Esophagus muscularis mucosa (tissue), 4 donors: ENCODE results near the gene LRTM2. TPM values are rescaled to one million over a fixed set of nuclear protein-coding genes. Genes with fewer than 3 reads are reported as not detected.

Source experiments
- DNase-seq: peaks from one replicate; pipeline ENCODE4 v3.0.0-alpha.2; 2017; ENCODE audit errors: extremely low spot score
- H3K27ac ChIP-seq, 4 donors: fragments of 200-600 bp; sonication (generic); replicated peaks in 1 of 4; 1 replicate in 3 of 4; 2 replicates in 1 of 4; pipeline ENCODE4 v1.5.1; 2016 to 2019; ENCODE audit warnings: mild to moderate bottlenecking in 1 of 4
- H3K27me3 ChIP-seq, 4 donors: fragments of 200-600 bp; sonication (generic); one replicate each; pipeline versions ENCODE4 v1.5.1 to v1.6.0; 2016 to 2019
- H3K36me3 ChIP-seq, 4 donors: fragments of 200-600 bp; sonication (generic); one replicate each; pipeline ENCODE4 v1.5.1; 2016 to 2019
- H3K4me1 ChIP-seq, 4 donors: fragments of 200-600 bp; sonication (generic); one replicate each; pipeline ENCODE4 v1.5.1; 2016 to 2019
- H3K4me3 ChIP-seq, 4 donors: fragments of 200-600 bp; sonication (generic); 1 replicate in 2 of 4; 2 replicates in 2 of 4; pipeline ENCODE4 v1.5.1; 2016 to 2019; ENCODE audit warnings: mild to moderate bottlenecking in 4 of 4, moderate library complexity in 1 of 4
- H3K9me3 ChIP-seq, 4 donors: fragments of 200-600 bp; sonication (generic); 1 replicate in 3 of 4; 2 replicates in 1 of 4; pipeline ENCODE4 v1.5.1; 2016 to 2019
- EP300 ChIP-seq: sonication (generic); formaldehyde crosslinking; IDR thresholded peaks from one replicate; pipeline ENCODE4 v1.6.1; 2017; ENCODE audit warnings: antibody characterized with exemption
- POLR2A ChIP-seq: fragments of 450-650 bp; IDR thresholded peaks from one replicate; pipeline ENCODE4 v1.6.1; 2017; ENCODE audit warnings: antibody characterized with exemption, moderate library complexity, mild to moderate bottlenecking, low read depth
- POLR2AphosphoS5 ChIP-seq, 2 donors: sonication (generic); formaldehyde crosslinking; IDR thresholded peaks; one replicate each; pipeline ENCODE4 v1.6.1; 2017; ENCODE audit warnings: antibody characterized with exemption in 2 of 2
- WGBS: methylation state at CpG from one replicate; pipeline ENCODE4 v1.1.5; 2018; 5-methylcytosine and 5-hydroxymethylcytosine counted together
- intact Hi-C: fragments of 100-400 bp; cut with DNase I; formaldehyde crosslinking; loops from one replicate; pipeline ENCODE4 v1.15.1; 2023
- total RNA-seq, 4 donors: library from RNA; depleted of rRNA; stranded (reverse); fragments of >200 nt; gene quantifications; one replicate each; pipeline versions ENCODE4 v1.1.0 to v1.2.1, GENCODE V29; 2016
- TF ChIP-seq, protein P1 (sequence below), 3 experiments: fragments of 200-600 bp in 2 of 3; fragments of 450-650 bp in 1 of 3; sonication (generic) in 2 of 3; IDR thresholded peaks; one replicate each; pipeline ENCODE4 v1.5.1; 2017 to 2019; ENCODE audit warnings: antibody characterized with exemption in 3 of 3, mild to moderate bottlenecking in 2 of 3, moderate library complexity in 1 of 3

LRTM2 gene
- total RNA-seq, 4 donors from 2014 or later: 0.17 TPM; not detected in 3

DNA sequence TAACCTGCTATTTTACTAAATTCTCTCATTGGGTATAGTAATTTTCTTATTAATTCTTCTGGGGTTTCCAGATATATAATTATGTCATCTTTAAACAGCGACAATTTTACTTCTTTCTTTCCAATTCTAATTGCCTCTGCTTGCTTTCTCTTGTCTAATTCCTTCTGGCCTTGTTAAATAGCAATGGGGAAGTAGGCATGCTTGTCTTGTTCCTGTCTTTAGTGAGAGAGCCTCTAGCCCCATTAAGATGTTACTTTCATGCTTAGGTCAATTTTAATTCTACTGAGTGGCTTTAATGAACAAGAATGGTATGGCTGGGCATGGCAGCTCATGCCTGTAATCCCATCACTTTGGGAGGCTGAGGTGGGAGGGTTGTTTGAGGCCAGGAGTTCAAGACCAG, 31.7 kb downstream of the LRTM2 start:
- WGBS: 85% methylated on average over 1 of the region's 1 CpG
- peaks cover 0 to 19% (median 19%) of the 10 kb centered on the region in 4 donors for H3K9me3 ChIP-seq
- intact Hi-C loops: no loop called here
- H3K27me3 ChIP-seq: peaks cover 0 to under 1% (median 0%) of the 10 kb centered on the region in 4 donors
- H3K4me1 ChIP-seq: no peaks in the 10 kb centered on the region
- TF ChIP-seq, protein P1, sequence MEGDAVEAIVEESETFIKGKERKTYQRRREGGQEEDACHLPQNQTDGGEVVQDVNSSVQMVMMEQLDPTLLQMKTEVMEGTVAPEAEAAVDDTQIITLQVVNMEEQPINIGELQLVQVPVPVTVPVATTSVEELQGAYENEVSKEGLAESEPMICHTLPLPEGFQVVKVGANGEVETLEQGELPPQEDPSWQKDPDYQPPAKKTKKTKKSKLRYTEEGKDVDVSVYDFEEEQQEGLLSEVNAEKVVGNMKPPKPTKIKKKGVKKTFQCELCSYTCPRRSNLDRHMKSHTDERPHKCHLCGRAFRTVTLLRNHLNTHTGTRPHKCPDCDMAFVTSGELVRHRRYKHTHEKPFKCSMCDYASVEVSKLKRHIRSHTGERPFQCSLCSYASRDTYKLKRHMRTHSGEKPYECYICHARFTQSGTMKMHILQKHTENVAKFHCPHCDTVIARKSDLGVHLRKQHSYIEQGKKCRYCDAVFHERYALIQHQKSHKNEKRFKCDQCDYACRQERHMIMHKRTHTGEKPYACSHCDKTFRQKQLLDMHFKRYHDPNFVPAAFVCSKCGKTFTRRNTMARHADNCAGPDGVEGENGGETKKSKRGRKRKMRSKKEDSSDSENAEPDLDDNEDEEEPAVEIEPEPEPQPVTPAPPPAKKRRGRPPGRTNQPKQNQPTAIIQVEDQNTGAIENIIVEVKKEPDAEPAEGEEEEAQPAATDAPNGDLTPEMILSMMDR (IDR thresholded peaks at IDR 0.05): no peak
- no peak for TF ChIP-seq POLR2A
- no peak for TF ChIP-seq POLR2AphosphoS5 (IDR thresholded peaks at IDR 0.05)
- no peak for TF ChIP-seq EP300
- H3K27ac ChIP-seq: no peak overlapping the region
- no peak overlapping the region for H3K4me3 ChIP-seq
- no peaks in the 10 kb centered on the region for H3K36me3 ChIP-seq
- no peak for DNase-seq

DNA sequence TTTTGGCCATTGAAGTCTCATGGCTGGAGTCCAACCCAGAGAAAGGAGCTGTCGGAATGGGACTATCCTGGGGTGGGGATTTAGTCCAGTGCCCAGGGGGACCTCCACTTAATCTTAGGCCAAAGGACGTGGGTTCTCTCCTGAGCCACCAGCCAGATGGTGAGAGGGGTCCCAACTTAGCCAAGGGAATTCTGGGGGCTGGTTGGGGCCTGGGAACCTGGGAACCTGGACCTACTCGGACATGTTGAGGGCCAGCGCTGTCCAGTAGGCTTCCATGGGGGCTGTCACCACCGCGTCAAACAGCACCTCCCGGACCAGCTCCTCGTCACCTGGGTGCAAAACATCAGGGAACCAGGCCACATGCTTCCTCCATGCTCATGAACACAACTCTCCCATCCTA, 33.4 kb downstream of the LRTM2 start:
- no peaks in the 10 kb centered on the region for H3K36me3 ChIP-seq
- H3K27me3 ChIP-seq: peaks cover 0 to 6% (median 0%) of the 10 kb centered on the region in 4 donors
- no peak overlapping the region for H3K27ac ChIP-seq
- intact Hi-C loops: no loop called here
- WGBS: 100% methylated on average over 2 of the region's 8 CpGs
- TF ChIP-seq POLR2AphosphoS5 (IDR thresholded peaks at IDR 0.05): no peak
- TF ChIP-seq EP300: no peak
- TF ChIP-seq, protein P1 (IDR thresholded peaks at IDR 0.05): no peak
- TF ChIP-seq POLR2A: no peak
- H3K4me1 ChIP-seq: no peaks in the 10 kb centered on the region
- peaks cover 0 to 19% (median 19%) of the 10 kb centered on the region in 4 donors for H3K9me3 ChIP-seq
- no peak overlapping the region for H3K4me3 ChIP-seq
- DNase-seq: no peak

DNA sequence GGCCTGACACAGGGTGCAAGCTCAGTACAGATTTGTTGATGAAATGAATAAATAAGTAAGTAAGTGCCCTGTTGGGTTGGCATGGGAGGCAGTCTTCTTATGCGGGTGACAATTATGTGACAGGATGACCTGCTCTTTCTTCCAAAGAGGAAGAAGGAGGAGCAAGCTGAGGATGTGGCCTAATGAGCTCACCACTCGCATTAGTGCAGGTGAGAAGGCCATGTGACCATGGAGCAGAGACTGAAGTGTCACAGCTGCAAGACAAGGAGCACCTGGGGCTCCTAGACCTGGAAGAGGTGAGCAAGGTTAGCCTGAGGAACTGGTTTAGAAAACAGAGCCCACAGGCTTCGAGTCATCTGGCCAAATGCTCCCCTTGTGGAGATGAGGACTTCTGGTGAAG, 34.9 kb downstream of the LRTM2 start:
- Histone ChIP-seq H3K27me3 (peaks cover 0 to 6% (median 0%) of the 10 kb centered on the region in 4 donors), H3K9me3 (peaks cover 0 to 19% (median 19%) of the 10 kb centered on the region in 4 donors), H3K4me3 (no peak overlapping the region), H3K36me3 (no peaks in the 10 kb centered on the region), H3K27ac (no peak overlapping the region), H3K4me1 (no peaks in the 10 kb centered on the region)
- TF ChIP-seq, protein P1 (IDR thresholded peaks at IDR 0.05): no peak
- TF ChIP-seq POLR2A (no peak), POLR2AphosphoS5 (IDR thresholded peaks at IDR 0.05) (no peak), EP300 (no peak)
- WGBS: 52% methylated on average over 3 of the region's 3 CpGs
- intact Hi-C loops: no loop called here
- DNase-seq: no peak

DNA sequence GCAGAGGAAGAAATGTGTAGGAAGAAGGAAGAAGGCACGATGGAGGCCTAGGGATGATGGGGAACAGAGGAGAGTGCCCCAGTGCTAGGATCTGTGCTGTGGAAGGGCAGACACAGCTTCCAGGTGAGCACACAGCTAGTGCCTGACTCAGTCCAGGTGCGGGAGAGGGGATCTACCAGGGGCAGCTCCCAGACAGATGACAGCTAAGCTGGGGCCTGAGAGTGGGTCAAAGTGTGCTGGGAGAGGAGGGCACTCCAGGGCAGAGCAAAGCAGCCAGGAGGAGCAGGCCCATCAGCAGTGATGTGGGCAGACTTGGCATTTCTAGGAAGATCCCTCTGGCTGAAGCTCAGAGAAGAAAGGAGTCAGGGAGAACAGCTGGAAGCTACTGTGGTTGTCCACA, 36.7 kb downstream of the LRTM2 start:
- H3K27me3 ChIP-seq: peaks cover 0 to 6% (median 0%) of the 10 kb centered on the region in 4 donors
- intact Hi-C loops: no loop called here
- no peak overlapping the region for H3K27ac ChIP-seq
- H3K4me1 ChIP-seq: no peaks in the 10 kb centered on the region
- H3K9me3 ChIP-seq: peaks cover 0 to 19% (median 19%) of the 10 kb centered on the region in 4 donors
- DNase-seq: no peak
- TF ChIP-seq, protein P1 (IDR thresholded peaks at IDR 0.05): no peak
- no peak for TF ChIP-seq POLR2AphosphoS5 (IDR thresholded peaks at IDR 0.05)
- TF ChIP-seq EP300: no peak
- 53% methylated on average over 2 of the region's 2 CpGs for WGBS
- no peak overlapping the region for H3K4me3 ChIP-seq
- no peaks in the 10 kb centered on the region for H3K36me3 ChIP-seq

DNA sequence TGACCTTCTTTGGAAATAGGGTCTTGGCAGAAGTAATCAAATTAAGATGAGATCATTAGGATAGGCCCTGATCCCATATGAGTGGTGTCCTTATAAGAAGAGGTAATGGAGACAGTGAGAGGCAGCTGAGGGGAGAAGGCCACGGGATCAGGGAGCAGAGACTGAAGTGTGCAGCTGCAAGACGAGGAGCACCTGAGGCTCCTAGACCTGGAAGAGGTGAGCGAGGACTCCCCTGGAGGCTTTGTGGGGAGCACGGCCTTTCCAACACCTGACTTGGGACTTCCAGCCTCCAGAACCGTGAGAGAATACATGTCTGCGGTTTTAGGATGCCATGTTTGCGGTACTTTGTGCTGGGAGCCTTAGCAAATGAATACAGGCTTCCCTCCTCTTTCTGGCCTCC, 37.5 kb downstream of the LRTM2 start:
- Histone ChIP-seq H3K36me3 (no peaks in the 10 kb centered on the region), H3K4me3 (no peak overlapping the region), H3K4me1 (no peaks in the 10 kb centered on the region), H3K9me3 (peaks cover 0 to 19% (median 19%) of the 10 kb centered on the region in 4 donors), H3K27ac (no peak overlapping the region), H3K27me3 (peaks cover 0 to 6% (median 0%) of the 10 kb centered on the region in 4 donors)
- intact Hi-C loops: no loop called here
- TF ChIP-seq POLR2A (no peak), EP300 (no peak), POLR2AphosphoS5 (IDR thresholded peaks at IDR 0.05) (no peak)
- DNase-seq: no peak
- WGBS: 95% methylated on average over 7 of the region's 7 CpGs
